ENCODE results near the gene MT1B. TPM values are rescaled to one million over a fixed set of nuclear protein-coding genes. Genes with fewer than 3 reads are reported as not detected.
A peak's percentile ranks its signal among the peaks of the same experiment; 100 is the strongest.

MT1B gene
- polyA plus RNA-seq (ENCODE audit: insufficient read depth in 1 of 5, insufficient read length in 5 of 5, low replicate concordance in 1 of 5): not detected
- long read RNA-seq, donor 1: 0 reads
- long read RNA-seq, donor 2: 0 reads
- long read RNA-seq, donor 3: 0 reads
- long read RNA-seq, donor 4: 0 reads
- long read RNA-seq, donor 5: 0 reads
- long read RNA-seq, donor 6: 0 reads
- long read RNA-seq, donor 7: 0 reads
- long read RNA-seq, donor 8: 0 reads

- DNase-seq: no peak
These were observed at the start of gene MT1B for GRCh38 chr16:56651586-56651985. TSS of gene MT1B (plus strand) at chr16:56651886. CDS start at chr16:56651954, 68 bp downstream.

GRCh38 chr16:56603589-56603988 is 48.1 kb upstream of the MT1B start:
- no peak for DNase-seq

- no peak for DNase-seq
These were observed 46.7 kb upstream of the MT1B start for GRCh38 chr16:56604966-56605365.

- DNase-seq: no peak
These were observed 46.2 kb upstream of the MT1B start for GRCh38 chr16:56605475-56605874.

GRCh38 chr16:56606071-56606475 is 45.6 kb upstream of the MT1B start:
- no peak for DNase-seq

GRCh38 chr16:56606476-56607108 is 45.1 kb upstream of the MT1B start:
- DNase-seq: peak; percentile 87 to 93

- DNase-seq: peak; percentile 80 to 84
These were observed 44.5 kb upstream of the MT1B start for GRCh38 chr16:56607109-56607618.

- no peak for DNase-seq
These were observed 44.0 kb upstream of the MT1B start for GRCh38 chr16:56607675-56608042.

GRCh38 chr16:56608043-56608875 is 43.4 kb upstream of the MT1B start, which contains the start of gene MT2A:
TSS of gene MT2A (plus strand) at chr16:56608584. CDS start at chr16:56608656, 72 bp downstream.
- peak; percentile 90 to 91 for DNase-seq

- DNase-seq: no peak
These were observed 42.7 kb upstream of the MT1B start for GRCh38 chr16:56608876-56609462.

- DNase-seq: peak; percentile 71 to 84
These were observed 42.2 kb upstream of the MT1B start for GRCh38 chr16:56609463-56609921.

GRCh38 chr16:56610017-56610608 is 41.6 kb upstream of the MT1B start:
- DNase-seq: no peak

- no peak for DNase-seq
These were observed 41.0 kb upstream of the MT1B start for GRCh38 chr16:56610609-56611111.

GRCh38 chr16:56611281-56611833 is 40.3 kb upstream of the MT1B start:
- DNase-seq: no peak

GRCh38 chr16:56613706-56614105 is 38.0 kb upstream of the MT1B start:
- no peak for DNase-seq

GRCh38 chr16:56614549-56614991 is 37.1 kb upstream of the MT1B start:
- DNase-seq: no peak

- no peak for DNase-seq
These were observed 36.3 kb upstream of the MT1B start for GRCh38 chr16:56615353-56615752.

- DNase-seq: no peak
These were observed 35.0 kb upstream of the MT1B start for GRCh38 chr16:56616608-56617211.

GRCh38 chr16:56617212-56618085 is 34.2 kb upstream of the MT1B start:
- peak; percentile 77 to 84 for DNase-seq

All from right lung (tissue), 10 donors.